HEK293 (cell line): ENCODE data around the gene VAPA.

Experiments used
- CTCF ChIA-PET: fragments of 350-600 bp; formaldehyde crosslinking; extraction: SDS; loops from one replicate; lab custom pipeline; 2021; ENCODE audit warnings: antibody characterized with exemption; lab: Yijun Ruan, JAX
- POLR2A ChIA-PET: fragments of 300-600 bp; formaldehyde crosslinking; extraction: SDS; loops from one replicate; lab custom pipeline; 2020; ENCODE audit warnings: antibody characterized with exemption, inconsistent platforms; lab: Yijun Ruan, JAX
- H3K27ac ChIP-seq: fragments of 200-500 bp; sonication (Bioruptor generic); 2 replicates; pipeline ENCODE4 v1.5.1; 2014; ENCODE audit warnings: low read depth, low read length, control low read depth, inconsistent platforms; ENCODE audit errors: extremely low read depth
- H3K36me3 ChIP-seq, 2 experiments: fragments of 200-500 bp in 1 of 2; sonication (Bioruptor generic) in 1 of 2; 1 replicate in 1 of 2; 2 replicates in 1 of 2; pipeline ENCODE4 v1.5.1; 2014 to 2017; ENCODE audit warnings: inconsistent platforms in 2 of 2, low read length in 2 of 2; ENCODE audit not compliant: control insufficient read depth in 2 of 2, insufficient read depth in 1 of 2
- H3K4me1 ChIP-seq: fragments of 200-500 bp; sonication (Bioruptor generic); 2 replicates; pipeline ENCODE4 v1.5.1; 2014; ENCODE audit warnings: mild to moderate bottlenecking, low read length, inconsistent platforms; ENCODE audit not compliant: control insufficient read depth, insufficient read depth
- H3K4me3 ChIP-seq: 2 replicates; pipeline ENCODE4 v1.5.1; 2011; ENCODE audit warnings: low read depth, mild to moderate bottlenecking, control low read depth, low read length, moderate library complexity
- H3K9me3 ChIP-seq: fragments of 200-500 bp; sonication (Bioruptor generic); 2 replicates; pipeline ENCODE4 v1.5.1; 2014; ENCODE audit warnings: low read depth, low read length, inconsistent platforms; ENCODE audit not compliant: control insufficient read depth, insufficient read depth
- OSR2 ChIP-seq: fragments of 450-650 bp; formaldehyde crosslinking; IDR thresholded peaks from 2 replicates; pipeline ENCODE4 v1.5.1; 2016; ENCODE audit warnings: missing biosample characterization, missing genetic modification characterization
- PATZ1 ChIP-seq: fragments of 450-650 bp; formaldehyde crosslinking; IDR thresholded peaks from 2 replicates; pipeline ENCODE4 v1.5.1; 2016; ENCODE audit warnings: missing biosample characterization, missing genetic modification characterization
- PRDM1 ChIP-seq: fragments of 450-650 bp; formaldehyde crosslinking; IDR thresholded peaks from 2 replicates; pipeline ENCODE4; 2016; ENCODE audit warnings: missing biosample characterization, missing genetic modification characterization
- ZNF169 ChIP-seq: fragments of 450-650 bp; formaldehyde crosslinking; IDR thresholded peaks from 2 replicates; pipeline ENCODE4 v1.5.1; 2016; ENCODE audit warnings: missing biosample characterization, missing genetic modification characterization
- ZNF202 ChIP-seq: fragments of 450-650 bp; formaldehyde crosslinking; IDR thresholded peaks from 2 replicates; pipeline ENCODE4 v1.5.1; 2016; ENCODE audit warnings: missing biosample characterization, missing genetic modification characterization, borderline replicate concordance
- ZNF341 ChIP-seq: fragments of 450-650 bp; formaldehyde crosslinking; IDR thresholded peaks from 2 replicates; pipeline ENCODE4; 2016; ENCODE audit warnings: low read depth, missing biosample characterization, missing genetic modification characterization
- ZNF398 ChIP-seq: fragments of 450-650 bp; formaldehyde crosslinking; IDR thresholded peaks from 2 replicates; pipeline ENCODE4 v1.5.1; 2017; ENCODE audit warnings: missing biosample characterization, missing genetic modification characterization
- ZNF580 ChIP-seq: fragments of 450-650 bp; formaldehyde crosslinking; IDR thresholded peaks from 2 replicates; pipeline ENCODE4 v1.5.1; 2016; ENCODE audit warnings: missing biosample characterization, missing genetic modification characterization
- ZNF585B ChIP-seq: fragments of 450-650 bp; formaldehyde crosslinking; IDR thresholded peaks from 2 replicates; pipeline ENCODE4 v1.5.1; 2016; ENCODE audit warnings: missing biosample characterization, missing genetic modification characterization
- ZNF623 ChIP-seq: fragments of 450-650 bp; formaldehyde crosslinking; IDR thresholded peaks from 2 replicates; pipeline ENCODE4 v1.5.1; 2016; ENCODE audit warnings: missing biosample characterization, missing genetic modification characterization
- ZNF701 ChIP-seq: fragments of 450-650 bp; formaldehyde crosslinking; IDR thresholded peaks from 2 replicates; pipeline ENCODE4 v1.5.1; 2016; ENCODE audit warnings: missing biosample characterization, missing genetic modification characterization
- ZNF707 ChIP-seq: fragments of 450-650 bp; formaldehyde crosslinking; IDR thresholded peaks from 2 replicates; pipeline ENCODE4 v1.5.1; 2016; ENCODE audit warnings: missing biosample characterization, missing genetic modification characterization
- ZNF777 ChIP-seq: fragments of 450-650 bp; formaldehyde crosslinking; IDR thresholded peaks from 2 replicates; pipeline ENCODE4 v1.5.1; 2017; ENCODE audit warnings: missing biosample characterization, missing genetic modification characterization, borderline replicate concordance
- ZNF830 ChIP-seq: fragments of 450-650 bp; IDR thresholded peaks from 2 replicates; pipeline ENCODE4 v1.5.0; 2018; ENCODE audit warnings: missing biosample characterization, missing genetic modification characterization, low read depth, mild to moderate bottlenecking, moderate library complexity
- ZNF837 ChIP-seq: fragments of 450-650 bp; formaldehyde crosslinking; IDR thresholded peaks from 2 replicates; pipeline ENCODE4 v1.5.1; 2016; ENCODE audit warnings: missing biosample characterization, missing genetic modification characterization
- ZXDB ChIP-seq: fragments of 450-650 bp; formaldehyde crosslinking; IDR thresholded peaks from 2 replicates; pipeline ENCODE4 v1.5.1; 2016; ENCODE audit warnings: missing biosample characterization, missing genetic modification characterization
- TF ChIP-seq, protein P1 (sequence below): fragments of 450-650 bp; formaldehyde crosslinking; IDR thresholded peaks from 2 replicates; pipeline ENCODE4 v1.5.1; 2017; ENCODE audit warnings: missing biosample characterization, missing genetic modification characterization

VAPA gene

GRCh38 chr18:10003866-10004265, 90.0 kb downstream of the VAPA start:
- POLR2A ChIA-PET = no interaction called here
- no peak overlapping the region for H3K27ac ChIP-seq
- no peaks in the 10 kb centered on the region for H3K9me3 ChIP-seq
- no peaks in the 10 kb centered on the region for H3K36me3 ChIP-seq
- no peaks in the 10 kb centered on the region; the same call in 1 of the 2 replicates for H3K4me1 ChIP-seq
- no peak for TF ChIP-seq ZNF585B
- TF ChIP-seq ZNF398 (tag by site-specific recombination) = no peak
- no peak for TF ChIP-seq OSR2 (tag by site-specific recombination)
- no peak for TF ChIP-seq ZNF837
- no peak for TF ChIP-seq ZNF623 (tag by site-specific recombination)
- no peak for TF ChIP-seq ZNF580 (tag by site-specific recombination)
- TF ChIP-seq ZXDB (tag by site-specific recombination) = no peak
- no peak for TF ChIP-seq ZNF707
- TF ChIP-seq PATZ1 (tag by site-specific recombination) = no peak
- no peak for TF ChIP-seq ZNF830 (tag by site-specific recombination)
- TF ChIP-seq, protein P1, sequence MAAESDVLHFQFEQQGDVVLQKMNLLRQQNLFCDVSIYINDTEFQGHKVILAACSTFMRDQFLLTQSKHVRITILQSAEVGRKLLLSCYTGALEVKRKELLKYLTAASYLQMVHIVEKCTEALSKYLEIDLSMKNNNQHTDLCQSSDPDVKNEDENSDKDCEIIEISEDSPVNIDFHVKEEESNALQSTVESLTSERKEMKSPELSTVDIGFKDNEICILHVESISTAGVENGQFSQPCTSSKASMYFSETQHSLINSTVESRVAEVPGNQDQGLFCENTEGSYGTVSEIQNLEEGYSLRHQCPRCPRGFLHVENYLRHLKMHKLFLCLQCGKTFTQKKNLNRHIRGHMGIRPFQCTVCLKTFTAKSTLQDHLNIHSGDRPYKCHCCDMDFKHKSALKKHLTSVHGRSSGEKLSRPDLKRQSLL (tag by site-specific recombination) = no peak
- TF ChIP-seq ZNF777 (tag by site-specific recombination) = no peak
- TF ChIP-seq ZNF701 = no peak
- no peak for TF ChIP-seq PRDM1 (tag by site-specific recombination)
- TF ChIP-seq ZNF169 (tag by site-specific recombination) = no peak
- no peak for TF ChIP-seq ZNF341
- TF ChIP-seq, all 188 proteins: peak for 0
- CTCF ChIA-PET = no interaction called here
- H3K4me3 ChIP-seq = no peak overlapping the region

GRCh38 chr18:10006311-10006893, 92.6 kb downstream of the VAPA start:
- CTCF ChIA-PET = interaction anchor here (0.6 to 1.4 kb wide), 8 partner anchors 147 to 514 kb away, joined by 3 to 9 read pairs (median 3); no protein-coding TSS in a partner anchor
- POLR2A ChIA-PET = no interaction called here
- Histone ChIP-seq H3K4me1 (no peaks in the 10 kb centered on the region; the same call in 1 of the 2 replicates), H3K36me3 (no peaks in the 10 kb centered on the region), H3K9me3 (no peaks in the 10 kb centered on the region), H3K4me3 (no peak overlapping the region), H3K27ac (no peak overlapping the region)
- TF ChIP-seq ZNF341 = 0 out of 2 replicates have a peak, but pooled peaks have one; percentile 30
- no peak for TF ChIP-seq ZNF202 (tag by site-specific recombination)
